ENCODE data around the gene SGK1. TPM values are rescaled to one million over a fixed set of nuclear protein-coding genes. Genes with fewer than 3 reads are reported as not detected.
"Not testable (repeated sequence)": the region's sequence is repeated elsewhere in the genome, so short reads cannot be mapped to it uniquely, and the experiment has no call there.

The SGK1 gene
- total RNA-seq, 2 experiments from 2014 or later, result 39.7 to 41.0 TPM

- DNase-seq, result no peak
- Mint-ChIP-seq H3K9me3 (no peaks in the 10 kb centered on the region), H3K27me3 (no peaks in the 10 kb centered on the region), H3K36me3 (no peaks in the 10 kb centered on the region), H3K4me3 (no peak overlapping the region), H3K4me1 (ENCODE audit: low read depth) (peaks cover 9% of the 10 kb centered on the region), H3K27ac (no peak overlapping the region)
- ChIA-PET CTCF (no interaction called here), POLR2A (interaction anchor here (0.5 kb wide), 1 partner anchor 100 kb away, joined by 4 read pairs; no protein-coding TSS in a partner anchor)
- intact Hi-C loops (cut with micrococcal nuclease), result no loop called here
These were observed 29.1 kb upstream of the SGK1 start for GRCh38 chr6:134346932-134347545.

GRCh38 chr6:134345789-134346188 is 27.9 kb upstream of the SGK1 start:
- H3K9me3 Mint-ChIP-seq, result no peaks in the 10 kb centered on the region
- no peaks in the 10 kb centered on the region for H3K36me3 Mint-ChIP-seq
- ChIA-PET CTCF (no interaction called here), POLR2A (no interaction called here)
- no peaks in the 10 kb centered on the region for H3K4me1 Mint-ChIP-seq (ENCODE audit: low read depth)
- H3K27ac Mint-ChIP-seq, result no peak overlapping the region
- intact Hi-C loops (cut with micrococcal nuclease), result no loop called here
- no peaks in the 10 kb centered on the region for H3K27me3 Mint-ChIP-seq
- no peak for DNase-seq
- no peak overlapping the region for H3K4me3 Mint-ChIP-seq

GRCh38 chr6:134343066-134343465 is 25.2 kb upstream of the SGK1 start:
- Mint-ChIP-seq H3K27me3 (no peaks in the 10 kb centered on the region), H3K36me3 (no peaks in the 10 kb centered on the region), H3K9me3 (no peaks in the 10 kb centered on the region), H3K4me1 (ENCODE audit: low read depth) (no peaks in the 10 kb centered on the region), H3K27ac (no peak overlapping the region), H3K4me3 (no peak overlapping the region)
- CTCF ChIA-PET, result no interaction called here
- POLR2A ChIA-PET, result no interaction called here
- intact Hi-C loops (cut with micrococcal nuclease), result no loop called here
- no peak for DNase-seq

GRCh38 chr6:134341999-134342567 is 24.2 kb upstream of the SGK1 start:
- Mint-ChIP-seq H3K4me3 (no peak overlapping the region), H3K27me3 (no peaks in the 10 kb centered on the region), H3K27ac (no peak overlapping the region), H3K4me1 (ENCODE audit: low read depth) (peaks cover 3% of the 10 kb centered on the region), H3K9me3 (no peaks in the 10 kb centered on the region), H3K36me3 (no peaks in the 10 kb centered on the region)
- intact Hi-C loops (cut with micrococcal nuclease), result no loop called here
- POLR2A ChIA-PET, result no interaction called here
- CTCF ChIA-PET, result no interaction called here
- no peak for DNase-seq

- H3K4me3 Mint-ChIP-seq, result no peak overlapping the region
- H3K4me1 Mint-ChIP-seq (ENCODE audit: low read depth), result peaks cover 3% of the 10 kb centered on the region
- H3K9me3 Mint-ChIP-seq, result no peaks in the 10 kb centered on the region
- POLR2A ChIA-PET, result interaction anchor here (0.5 kb wide), 1 partner anchor 46 kb away, joined by 3 read pairs; no protein-coding TSS in a partner anchor
- CTCF ChIA-PET, result no interaction called here
- H3K27me3 Mint-ChIP-seq, result no peaks in the 10 kb centered on the region
- H3K36me3 Mint-ChIP-seq, result no peaks in the 10 kb centered on the region
- no peak overlapping the region for H3K27ac Mint-ChIP-seq
- no peak for DNase-seq
- intact Hi-C loops (cut with micrococcal nuclease), result no loop called here
These were observed 22.5 kb upstream of the SGK1 start for GRCh38 chr6:134340179-134340975.

GRCh38 chr6:134339216-134339615 is 21.3 kb upstream of the SGK1 start:
- DNase-seq, result no peak
- CTCF ChIA-PET, result no interaction called here
- Mint-ChIP-seq H3K4me1 (ENCODE audit: low read depth) (peaks cover 3% of the 10 kb centered on the region), H3K27ac (no peak overlapping the region), H3K9me3 (no peaks in the 10 kb centered on the region), H3K4me3 (no peak overlapping the region), H3K36me3 (no peaks in the 10 kb centered on the region), H3K27me3 (no peaks in the 10 kb centered on the region)
- POLR2A ChIA-PET, result no interaction called here
- intact Hi-C loops (cut with micrococcal nuclease), result no loop called here

GRCh38 chr6:134331256-134331655 is 13.3 kb upstream of the SGK1 start:
- Mint-ChIP-seq H3K27me3 (no peaks in the 10 kb centered on the region), H3K27ac (no peak overlapping the region), H3K4me3 (no peak overlapping the region), H3K9me3 (peaks cover 3% of the 10 kb centered on the region), H3K4me1 (ENCODE audit: low read depth) (no peaks in the 10 kb centered on the region), H3K36me3 (no peaks in the 10 kb centered on the region)
- ChIA-PET CTCF (no interaction called here), POLR2A (no interaction called here)
- no peak for DNase-seq
- intact Hi-C loops (cut with micrococcal nuclease), result no loop called here

- intact Hi-C loops (cut with micrococcal nuclease), result no loop called here
- peaks cover 7% of the 10 kb centered on the region for H3K9me3 Mint-ChIP-seq
- POLR2A ChIA-PET, result no interaction called here
- no peaks in the 10 kb centered on the region for H3K36me3 Mint-ChIP-seq
- DNase-seq, result no peak
- no peaks in the 10 kb centered on the region for H3K4me1 Mint-ChIP-seq (ENCODE audit: low read depth)
- no peak overlapping the region for H3K4me3 Mint-ChIP-seq
- no peak overlapping the region for H3K27ac Mint-ChIP-seq
- CTCF ChIA-PET, result no interaction called here
- no peaks in the 10 kb centered on the region for H3K27me3 Mint-ChIP-seq
These were observed 12.6 kb upstream of the SGK1 start for GRCh38 chr6:134330555-134330954.

GRCh38 chr6:134328792-134329191 is 10.9 kb upstream of the SGK1 start:
- POLR2A ChIA-PET, result no interaction called here
- H3K36me3 Mint-ChIP-seq, result no peaks in the 10 kb centered on the region
- intact Hi-C loops (cut with micrococcal nuclease), result no loop called here
- H3K27me3 Mint-ChIP-seq, result no peaks in the 10 kb centered on the region
- CTCF ChIA-PET, result no interaction called here
- H3K4me3 Mint-ChIP-seq, result no peak overlapping the region
- peaks cover 2% of the 10 kb centered on the region for H3K4me1 Mint-ChIP-seq (ENCODE audit: low read depth)
- no peak overlapping the region for H3K27ac Mint-ChIP-seq
- DNase-seq, result no peak
- H3K9me3 Mint-ChIP-seq, result peaks cover 10% of the 10 kb centered on the region

GRCh38 chr6:134328138-134328537 is 10.2 kb upstream of the SGK1 start:
- Mint-ChIP-seq H3K27me3 (no peaks in the 10 kb centered on the region), H3K9me3 (peaks cover 10% of the 10 kb centered on the region), H3K4me1 (ENCODE audit: low read depth) (peaks cover 6% of the 10 kb centered on the region), H3K27ac (no peak overlapping the region), H3K36me3 (no peaks in the 10 kb centered on the region), H3K4me3 (no peak overlapping the region)
- POLR2A ChIA-PET, result no interaction called here
- intact Hi-C loops (cut with micrococcal nuclease), result no loop called here
- no peak for DNase-seq
- CTCF ChIA-PET, result no interaction called here

- H3K27ac Mint-ChIP-seq; CTCF ChIA-PET; H3K9me3 Mint-ChIP-seq; H3K4me1 Mint-ChIP-seq (ENCODE audit: low read depth); H3K4me3 Mint-ChIP-seq; H3K27me3 Mint-ChIP-seq; DNase-seq; intact Hi-C loops (cut with micrococcal nuclease); H3K36me3 Mint-ChIP-seq; POLR2A ChIA-PET: not testable (repeated sequence)
These were observed 8.3 kb upstream of the SGK1 start for GRCh38 chr6:134326192-134326591.

- peaks cover 6% of the 10 kb centered on the region for H3K4me1 Mint-ChIP-seq (ENCODE audit: low read depth)
- H3K36me3 Mint-ChIP-seq, result no peaks in the 10 kb centered on the region
- DNase-seq, result no peak
- peaks cover 12% of the 10 kb centered on the region for H3K9me3 Mint-ChIP-seq
- intact Hi-C loops (cut with micrococcal nuclease), result no loop called here
- H3K4me3 Mint-ChIP-seq, result no peak overlapping the region
- CTCF ChIA-PET, result no interaction called here
- no peak overlapping the region for H3K27ac Mint-ChIP-seq
- POLR2A ChIA-PET, result no interaction called here
- no peaks in the 10 kb centered on the region for H3K27me3 Mint-ChIP-seq
These were observed 6.9 kb upstream of the SGK1 start for GRCh38 chr6:134324766-134325165.

GRCh38 chr6:134324141-134324540 is 6.2 kb upstream of the SGK1 start:
- Mint-ChIP-seq H3K27me3 (peaks cover 2% of the 10 kb centered on the region), H3K27ac (no peak overlapping the region), H3K36me3 (no peaks in the 10 kb centered on the region), H3K4me3 (no peak overlapping the region), H3K9me3 (peaks cover 13% of the 10 kb centered on the region), H3K4me1 (ENCODE audit: low read depth) (peaks cover 6% of the 10 kb centered on the region)
- intact Hi-C loops (cut with micrococcal nuclease), result no loop called here
- ChIA-PET CTCF (interaction anchor here (0.7 kb wide), 1 partner anchor 13 kb away, joined by 3 read pairs; no protein-coding TSS in a partner anchor), POLR2A (no interaction called here)
- no peak for DNase-seq

Data from activated CD4-positive, alpha-beta memory T cell treated with anti-CD3 and anti-CD28 coated beads for 36 hours (primary cell).